HG02938 (cell line): ENCODE measurements around the gene ZBTB6.

ENCODE experiments used
- ATAC-seq: cut with Tn5 transposase; IDR thresholded peaks from one replicate; pipeline ENCODE4 v1.9.1; 2021; ENCODE audit warnings: mild to moderate bottlenecking, moderate library complexity; ENCODE audit not compliant: unreplicated experiment

Gene ZBTB6

DNA sequence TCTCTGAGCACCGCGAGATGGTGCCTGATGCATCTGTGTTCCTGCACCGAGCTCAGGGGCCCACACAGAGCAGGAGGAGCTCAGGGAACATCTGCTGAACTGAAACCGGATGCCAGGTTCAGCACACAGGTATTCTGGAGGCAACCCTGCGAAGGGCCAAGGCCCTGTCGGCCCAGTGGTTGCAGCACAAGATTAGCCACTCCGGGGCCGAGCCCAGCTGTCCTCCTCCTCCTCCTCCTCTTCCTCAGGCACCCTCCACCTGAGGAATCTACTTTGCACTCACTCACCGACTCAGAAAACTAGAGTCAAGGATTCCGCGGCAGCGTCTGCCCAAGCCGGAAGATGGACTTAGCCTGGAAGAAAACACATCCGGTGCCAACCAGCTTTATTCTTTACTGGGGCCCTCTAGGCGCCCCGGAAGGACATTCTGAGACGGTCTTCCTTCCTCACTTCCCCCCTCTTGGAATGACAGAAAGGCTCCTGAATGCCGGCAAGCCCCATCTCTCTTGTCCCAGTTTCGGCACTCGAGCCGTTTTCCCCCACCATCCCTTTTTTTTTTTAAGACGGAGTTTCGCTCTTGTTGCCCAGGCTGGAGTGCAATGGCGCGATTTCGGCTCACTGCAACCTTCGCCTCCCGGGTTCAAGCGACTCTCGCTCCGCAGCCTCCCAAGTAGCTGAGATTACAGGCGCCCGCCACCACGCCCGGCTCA is at the start of gene ZBTB6:
Gene ZBTB6, minus strand, starts transcription at position 360 of the 710 bp plus-strand sequence. CDS start 1,251 bp downstream, outside the sequence.
- ATAC-seq, result peak; percentile 97

DNA sequence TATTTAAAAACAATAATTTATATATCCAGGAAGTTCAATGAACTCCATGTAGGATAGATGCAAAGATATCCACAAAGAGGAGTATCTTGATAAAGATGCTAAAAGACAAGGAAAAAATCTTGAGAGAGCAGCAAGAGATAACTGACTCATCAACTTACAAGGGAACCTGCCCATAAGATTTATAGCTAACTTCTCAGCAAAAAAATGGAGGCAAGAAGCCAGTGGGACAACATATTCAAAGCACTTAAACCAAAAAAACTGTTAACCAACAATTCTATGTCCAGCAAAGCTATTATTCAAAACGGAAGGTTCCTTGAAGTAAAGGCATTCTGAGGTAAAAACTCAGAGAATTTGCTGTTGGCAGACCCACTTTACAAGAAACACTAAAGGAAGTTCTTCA is 48.0 kb upstream of the ZBTB6 start:
- no peak for ATAC-seq

GRCh38 chr9:122955961-122956360 is 42.8 kb upstream of the ZBTB6 start:
- ATAC-seq, result no peak

GRCh38 chr9:122954253-122954691 is 41.1 kb upstream of the ZBTB6 start:
- ATAC-seq, result no peak

- no peak for ATAC-seq
These were observed 37.9 kb upstream of the ZBTB6 start for GRCh38 chr9:122951056-122951455.

- no peak for ATAC-seq
These were observed 37.1 kb upstream of the ZBTB6 start for GRCh38 chr9:122950263-122950662.

DNA sequence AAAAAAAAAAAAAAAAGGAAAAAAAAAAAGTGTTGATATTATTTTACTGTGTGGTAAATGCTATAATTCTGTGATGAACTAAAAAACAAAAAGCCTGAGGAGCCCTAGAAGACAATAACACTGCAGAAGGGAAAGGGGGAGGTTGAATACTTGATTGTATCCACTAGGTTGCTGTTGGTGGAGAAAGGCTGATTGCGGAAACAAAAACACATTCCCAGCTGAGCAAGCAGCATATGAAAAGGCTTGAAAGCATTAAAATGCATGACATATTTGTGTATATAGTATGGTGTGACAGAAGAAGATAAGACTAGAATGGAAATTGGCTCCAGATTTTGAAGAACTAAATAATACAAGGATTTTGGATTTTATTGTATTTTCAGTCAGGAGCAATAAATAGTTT is 36.6 kb upstream of the ZBTB6 start:
- no peak for ATAC-seq

DNA sequence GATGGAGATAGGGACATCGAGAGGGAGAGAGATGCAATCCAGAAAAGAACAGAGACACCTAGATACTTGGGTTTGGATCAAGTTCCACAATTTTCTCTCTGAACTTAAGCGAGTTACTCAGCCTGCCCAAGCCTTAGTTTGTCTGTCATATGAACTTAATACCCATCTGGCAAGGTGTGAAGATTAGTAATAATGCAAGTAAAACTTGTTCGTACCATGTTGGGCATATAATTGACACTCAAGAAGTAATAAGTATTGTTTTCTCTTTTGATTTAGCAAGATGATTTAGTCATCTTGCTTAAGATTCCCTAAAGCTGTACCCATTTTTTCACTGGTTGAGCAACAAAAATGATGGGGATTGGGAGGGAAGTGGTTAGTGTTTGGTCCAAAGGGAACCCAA is 35.2 kb upstream of the ZBTB6 start:
- no peak for ATAC-seq

- no peak for ATAC-seq
These were observed 33.4 kb upstream of the ZBTB6 start for GRCh38 chr9:122946461-122947005.

GRCh38 chr9:122944960-122945888 is 32.1 kb upstream of the ZBTB6 start:
- ATAC-seq, result no peak

DNA sequence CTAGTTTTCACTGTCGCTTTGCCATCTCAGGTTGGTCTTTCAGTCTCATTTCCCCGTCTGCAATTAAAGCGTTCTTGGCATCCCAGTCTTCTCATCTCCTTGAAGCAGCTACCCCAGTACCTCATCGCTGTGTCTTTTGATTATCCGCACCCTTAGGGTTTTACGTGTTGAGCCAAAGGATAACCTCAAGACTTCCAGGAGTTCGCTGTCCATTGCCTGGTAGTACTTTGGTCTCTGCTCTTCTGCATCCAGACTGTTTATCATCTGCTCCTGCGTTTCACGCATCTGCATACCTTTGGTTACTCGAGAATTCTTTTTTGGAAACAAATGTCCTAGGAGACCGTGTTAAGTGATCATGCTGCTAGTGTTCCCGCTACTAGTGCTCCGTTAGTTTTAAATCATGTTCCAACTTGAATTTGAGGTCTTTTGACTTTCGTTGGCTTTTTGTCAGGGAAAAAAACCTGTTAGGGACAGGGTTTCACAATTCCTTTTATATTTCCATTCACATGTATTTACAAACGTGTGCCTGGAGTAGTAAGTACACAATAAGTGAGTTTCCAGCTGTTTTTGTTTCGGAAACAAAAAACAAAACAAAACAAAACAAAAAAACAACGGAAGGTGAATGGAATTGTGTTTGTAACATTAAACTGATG is 28.6 kb upstream of the ZBTB6 start:
- ATAC-seq, result no peak

- peak; percentile 98 for ATAC-seq
These were observed 27.8 kb upstream of the ZBTB6 start, which contains the start of gene RABGAP1 for GRCh38 chr9:122940749-122941581. RABGAP1 (plus strand) TSS chr9:122941020; CDS start chr9:122957060, 16,040 bp downstream.

DNA sequence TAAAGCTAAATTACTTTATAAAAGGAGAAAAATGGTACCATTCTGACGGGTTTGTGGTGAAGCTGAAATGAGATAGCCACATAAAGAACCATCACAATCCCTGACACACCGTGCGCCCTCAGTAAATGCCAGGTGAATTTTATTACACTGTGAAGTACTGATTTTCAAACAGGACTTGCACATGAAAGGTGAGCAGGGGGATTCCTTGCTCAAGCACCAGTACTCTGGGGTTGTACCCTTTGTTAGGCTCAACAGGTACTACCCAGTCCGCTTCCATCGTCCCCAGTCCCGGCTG is 27.3 kb upstream of the ZBTB6 start:
- ATAC-seq, result no peak

- no peak for ATAC-seq
These were observed 26.5 kb upstream of the ZBTB6 start for GRCh38 chr9:122939601-122940000.

DNA sequence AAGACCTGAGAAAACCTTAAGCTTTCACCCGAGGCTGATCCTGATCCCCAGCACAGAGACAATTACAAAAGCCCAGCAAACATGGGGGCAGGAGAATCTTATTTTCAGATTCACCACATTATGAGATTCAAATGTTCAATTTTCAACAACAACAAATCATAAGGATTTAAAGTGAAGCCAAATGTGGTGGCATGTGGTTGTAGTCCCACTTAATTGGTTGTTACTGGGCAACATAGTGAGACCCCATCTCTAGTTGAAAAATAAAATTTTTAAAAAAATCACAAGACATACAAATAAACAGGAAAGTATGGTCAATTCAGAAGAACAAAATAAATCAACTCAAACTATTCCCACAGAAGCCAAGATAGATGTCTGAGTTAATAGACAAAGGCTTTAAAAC is 23.8 kb upstream of the ZBTB6 start:
- ATAC-seq, result no peak

DNA sequence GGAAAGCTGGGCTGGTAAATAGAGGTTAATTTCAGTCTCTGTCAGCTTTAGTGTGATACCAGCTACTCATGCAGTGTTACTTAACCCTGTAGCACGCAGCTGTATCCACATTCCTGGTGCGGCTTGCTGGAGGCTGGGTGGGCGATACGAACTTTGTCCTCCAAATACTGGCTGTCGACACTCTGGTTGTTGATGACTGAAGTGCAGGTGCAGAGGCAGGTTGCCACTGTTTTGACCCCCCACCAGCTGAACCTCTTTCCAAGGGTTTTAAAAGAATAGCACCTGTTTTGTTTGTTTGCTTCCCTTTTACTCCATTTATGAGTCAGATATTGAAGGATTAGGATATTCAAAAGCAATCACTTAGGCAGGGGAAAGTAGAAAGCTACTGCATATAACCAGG is 23.3 kb upstream of the ZBTB6 start:
- ATAC-seq, result no peak

GRCh38 chr9:122931226-122932121 is 18.4 kb upstream of the ZBTB6 start, which contains the start of gene ZBTB26:
ZBTB26 (minus strand) TSS chr9:122931512; CDS start chr9:122919934, 11,578 bp downstream.
- ATAC-seq, result peak; percentile 94

- no peak for ATAC-seq
These were observed 17.6 kb upstream of the ZBTB6 start for GRCh38 chr9:122930541-122931225.
